H1 (cell line): Measurements from ENCODE around the gene PCED1B. TPM values are rescaled to one million over a fixed set of nuclear protein-coding genes. Genes with fewer than 3 reads are reported as not detected.

Source experiments
- CTCF ChIA-PET: fragments of 300-600 bp; sonication (Branson Sonifier 250); formaldehyde crosslinking; loops from one replicate; lab custom pipeline; 2021; ENCODE audit not compliant: partially characterized antibody; lab: Charles Lee
- POLR2A ChIA-PET: fragments of 300-600 bp; sonication (Branson Sonifier 250); formaldehyde crosslinking; loops from one replicate; lab custom pipeline; 2021; ENCODE audit warnings: inconsistent platforms; ENCODE audit not compliant: partially characterized antibody; lab: Charles Lee
- DNase-seq, 2 experiments: peaks; one replicate each; pipeline versions ENCODE4 v3.0.0 to v3.0.0-alpha.2; 2010 to 2022; ENCODE audit warnings: low spot score in 2 of 2, low read depth in 1 of 2, mixed read lengths in 1 of 2
- FAIRE-seq: peaks from 2 replicates; lab custom pipeline; 2011; peaks lifted over from hg19 to GRCh38; lab: Jason Lieb, UNC
- H2AFZ ChIP-seq: 2 replicates; pipeline ENCODE4 v1.8.1; 2012; ENCODE audit warnings: low read length, inconsistent platforms
- H2AK5ac ChIP-seq: 2 replicates; pipeline ENCODE4 v1.6.1; 2013; ENCODE audit warnings: low read depth, low read length
- H2BK120ac ChIP-seq: replicated peaks from 2 replicates; pipeline ENCODE3; 2013; ENCODE audit warnings: low read depth, low read length, inconsistent platforms
- H2BK12ac ChIP-seq: 2 replicates; pipeline ENCODE4 v1.6.1; 2013; ENCODE audit warnings: low read depth, low read length
- H2BK15ac ChIP-seq: 2 replicates; pipeline ENCODE4 v1.6.1; 2013; ENCODE audit warnings: low read length
- H2BK20ac ChIP-seq: 2 replicates; pipeline ENCODE4 v1.6.1; 2013; ENCODE audit warnings: low read length
- H2BK5ac ChIP-seq: 2 replicates; pipeline ENCODE4 v1.6.1; 2013; ENCODE audit warnings: low read depth, low read length
- H3K14ac ChIP-seq: 2 replicates; pipeline ENCODE4 v1.6.1; 2013; ENCODE audit warnings: inconsistent platforms; ENCODE audit not compliant: insufficient read length
- H3K18ac ChIP-seq: 2 replicates; pipeline ENCODE4 v1.6.1; 2013; ENCODE audit warnings: low read length; ENCODE audit errors: extremely low read depth
- H3K23ac ChIP-seq: 2 replicates; pipeline ENCODE4 v1.6.1; 2013; ENCODE audit warnings: inconsistent platforms; ENCODE audit not compliant: insufficient read length
- H3K23me2 ChIP-seq: 2 replicates; pipeline ENCODE4 v1.6.1; 2013; ENCODE audit warnings: low read depth, low read length
- H3K27ac ChIP-seq: 2 replicates; pipeline ENCODE4 v1.6.1; 2011; ENCODE audit warnings: low read depth, low read length, inconsistent platforms
- H3K27me3 ChIP-seq, 4 experiments: replicated peaks in 1 of 4; 1 replicate in 1 of 4; 2 replicates in 3 of 4; pipeline versions ENCODE4 v1.6.1 to v1.8.1; 2011 to 2013; ENCODE audit warnings: low read length in 3 of 4, mild to moderate bottlenecking in 3 of 4, inconsistent platforms in 2 of 4, mixed read lengths in 2 of 4, moderate library complexity in 1 of 4; ENCODE audit not compliant: control insufficient read depth in 3 of 4, insufficient read depth in 3 of 4; ENCODE audit errors: extremely low read depth in 1 of 4
- H3K36me3 ChIP-seq, 4 experiments: 2 replicates each; pipeline versions ENCODE4 v1.6.1 to v1.8.1; 2011 to 2013; ENCODE audit warnings: mild to moderate bottlenecking in 4 of 4, low read length in 3 of 4, moderate library complexity in 2 of 4, control low read depth in 1 of 4, inconsistent platforms in 1 of 4; ENCODE audit not compliant: insufficient read depth in 4 of 4, control insufficient read depth in 2 of 4
- H3K4ac ChIP-seq: replicated peaks from 2 replicates; pipeline ENCODE3; 2013; ENCODE audit warnings: low read length, low read depth, mixed read lengths, inconsistent platforms; ENCODE audit not compliant: insufficient read length
- H3K4me1 ChIP-seq, 4 experiments: replicated peaks in 1 of 4; 1 replicate in 1 of 4; 2 replicates in 3 of 4; pipeline versions ENCODE4 v1.6.1 to v1.8.1; 2011 to 2013; ENCODE audit warnings: low read length in 3 of 4, inconsistent platforms in 2 of 4, mixed read lengths in 1 of 4; ENCODE audit not compliant: insufficient read depth in 4 of 4, control insufficient read depth in 3 of 4
- H3K4me2 ChIP-seq, 2 experiments: 2 replicates each; pipeline versions ENCODE4 v1.6.1 to v1.8.1; 2011 to 2013; ENCODE audit warnings: low read depth in 2 of 2, low read length in 2 of 2, control low read depth in 1 of 2, inconsistent platforms in 1 of 2, mild to moderate bottlenecking in 1 of 2; ENCODE audit not compliant: insufficient read depth in 1 of 2
- H3K4me3 ChIP-seq, 4 experiments: fragments of 200-600, 300-600 bp in 1 of 4; sonication (generic), shearing (Covaris generic), sonication (Bioruptor Twin) in 1 of 4; 2 replicates each; pipeline versions ENCODE4 v1.5.1 to v1.8.1; 2011 to 2016; ENCODE audit warnings: low read length in 4 of 4, low read depth in 3 of 4, control low read depth in 2 of 4, inconsistent platforms in 2 of 4, mild to moderate bottlenecking in 2 of 4, mixed read lengths in 1 of 4, moderate library complexity in 1 of 4; ENCODE audit not compliant: insufficient read depth in 2 of 4; ENCODE audit errors: extremely low read depth in 1 of 4
- H3K56ac ChIP-seq: replicated peaks from 2 replicates; pipeline ENCODE3; 2013; ENCODE audit warnings: low read depth, mild to moderate bottlenecking, mixed read lengths, low read length, inconsistent platforms; ENCODE audit not compliant: insufficient read length
- H3K79me1 ChIP-seq: 2 replicates; pipeline ENCODE4 v1.6.1; 2013; ENCODE audit warnings: low read depth, low read length, control low read depth
- H3K79me2 ChIP-seq, 2 experiments: 2 replicates each; pipeline versions ENCODE4 v1.6.1 to v1.8.1; 2012 to 2013; ENCODE audit warnings: low read length in 2 of 2, mild to moderate bottlenecking in 2 of 2, inconsistent platforms in 1 of 2; ENCODE audit not compliant: insufficient read depth in 2 of 2, control insufficient read depth in 1 of 2
- H3K9ac ChIP-seq, 4 experiments: replicated peaks in 1 of 4; 1 replicate in 1 of 4; 2 replicates in 3 of 4; pipeline versions ENCODE4 v1.6.1 to v1.8.1; 2011 to 2013; ENCODE audit warnings: low read depth in 3 of 4, low read length in 3 of 4, control low read depth in 2 of 4, mild to moderate bottlenecking in 2 of 4, moderate library complexity in 2 of 4, inconsistent platforms in 1 of 4; ENCODE audit errors: extremely low read depth in 1 of 4
- H3K9me3 ChIP-seq, 2 experiments: 2 replicates each; pipeline versions ENCODE4 v1.6.1 to v1.8.1; 2012 to 2013; ENCODE audit warnings: mild to moderate bottlenecking in 2 of 2, moderate library complexity in 2 of 2, control low read depth in 1 of 2, inconsistent platforms in 1 of 2, low read depth in 1 of 2, low read length in 1 of 2, mixed read lengths in 1 of 2; ENCODE audit not compliant: insufficient read depth in 2 of 2
- H4K20me1 ChIP-seq, 2 experiments: replicated peaks in 1 of 2; 2 replicates each; pipeline versions ENCODE3 to v1.8.1; 2011 to 2013; ENCODE audit warnings: inconsistent platforms in 2 of 2, low read length in 2 of 2, mild to moderate bottlenecking in 1 of 2; ENCODE audit not compliant: insufficient read depth in 2 of 2, control insufficient read depth in 1 of 2
- H4K5ac ChIP-seq: 2 replicates; pipeline ENCODE4 v1.6.1; 2013; ENCODE audit warnings: low read length, low read depth, mixed read lengths, inconsistent platforms; ENCODE audit not compliant: insufficient read length
- H4K8ac ChIP-seq: 2 replicates; pipeline ENCODE4 v1.8.0; 2013; ENCODE audit warnings: mild to moderate bottlenecking, moderate library complexity, low read length, inconsistent platforms; ENCODE audit not compliant: insufficient read depth; ENCODE audit errors: extremely low read depth
- H4K91ac ChIP-seq: replicated peaks from 2 replicates; pipeline ENCODE3; 2013; ENCODE audit warnings: low read length, mixed read lengths, inconsistent platforms; ENCODE audit not compliant: insufficient read length
- ASH2L ChIP-seq: fragments of 200-600, 300-600 bp; sonication (generic); IDR thresholded peaks from one replicate; pipeline ENCODE4 v1.7.1; 2017; ENCODE audit warnings: low read length
- ATF3 ChIP-seq: IDR thresholded peaks from 2 replicates; pipeline ENCODE4 v1.6.1; 2011; ENCODE audit warnings: low read depth, mild to moderate bottlenecking, low read length; ENCODE audit not compliant: insufficient read depth
- BACH1 ChIP-seq: IDR thresholded peaks from 2 replicates; pipeline ENCODE4 v1.6.1; 2012; ENCODE audit warnings: low read length, improper control_type of control experiment
- BRCA1 ChIP-seq: IDR thresholded peaks from 2 replicates; pipeline ENCODE4 v1.6.1; 2012; ENCODE audit warnings: low read depth, low read length, improper control_type of control experiment
- GABPA ChIP-seq: IDR thresholded peaks from 2 replicates; pipeline ENCODE4 v1.6.1; 2011; ENCODE audit warnings: mild to moderate bottlenecking, low read length, moderate library complexity, borderline replicate concordance; ENCODE audit not compliant: insufficient read depth
- HDAC2 ChIP-seq, 2 experiments: fragments of 300-600 bp in 1 of 2; sonication (generic) in 1 of 2; IDR thresholded peaks; 2 replicates each; pipeline ENCODE4 v1.6.1; 2011 to 2012; ENCODE audit warnings: low read depth in 2 of 2, low read length in 2 of 2, mild to moderate bottlenecking in 2 of 2, moderate library complexity in 2 of 2, borderline replicate concordance in 1 of 2, inconsistent platforms in 1 of 2
- JUN ChIP-seq: IDR thresholded peaks from 2 replicates; pipeline ENCODE4 v1.6.1; 2011; ENCODE audit warnings: low read depth, mild to moderate bottlenecking, improper control_type of control experiment, low read length
- NANOG ChIP-seq: IDR thresholded peaks from 2 replicates; pipeline ENCODE4 v1.6.1; 2011; ENCODE audit warnings: low read length, low read depth, mild to moderate bottlenecking, inconsistent platforms; ENCODE audit not compliant: insufficient read depth, poor library complexity, severe bottlenecking
- RFX5 ChIP-seq: IDR thresholded peaks from 2 replicates; pipeline ENCODE4 v1.6.1; 2011; ENCODE audit warnings: low read depth, low read length, improper control_type of control experiment, borderline replicate concordance
- SIX5 ChIP-seq: IDR thresholded peaks from 2 replicates; pipeline ENCODE4 v1.6.1; 2011; ENCODE audit warnings: mild to moderate bottlenecking, low read depth, low read length
- SP4 ChIP-seq: IDR thresholded peaks from 2 replicates; pipeline ENCODE4 v1.6.1; 2012; ENCODE audit warnings: low read length, inconsistent platforms
- SUZ12 ChIP-seq: fragments of 200-600 bp; sonication (generic); IDR thresholded peaks from 2 replicates; pipeline ENCODE4 v1.6.1; 2012; ENCODE audit warnings: mild to moderate bottlenecking, inconsistent platforms, low read length, moderate library complexity, mixed read lengths
- TCF12 ChIP-seq: IDR thresholded peaks from 2 replicates; pipeline ENCODE4 v1.6.1; 2011; ENCODE audit warnings: low read depth, mild to moderate bottlenecking, low read length
- YY1 ChIP-seq: IDR thresholded peaks from 2 replicates; pipeline ENCODE4 v1.6.1; 2011; ENCODE audit warnings: low read depth, mild to moderate bottlenecking, low read length
- WGBS, 2 experiments: shearing (Covaris generic) in 1 of 2; methylation state at CpG; one replicate each; pipeline versions ENCODE4 v1.1.6 to v1.1.7; 2013 to 2015; ENCODE audit warnings: low lambda C conversion rate in 2 of 2, mixed read lengths in 2 of 2, inconsistent platforms in 1 of 2, low coverage in 1 of 2, missing lambda C conversion rate in 1 of 2; ENCODE audit not compliant: insufficient replicate concordance in 2 of 2, insufficient coverage in 1 of 2, insufficient read length in 1 of 2; ENCODE audit errors: extremely low coverage in 1 of 2, missing lambda C conversion rate in 1 of 2; 5-methylcytosine and 5-hydroxymethylcytosine counted together
- polyA plus RNA-seq, 7 experiments: library from polyadenylated mRNA; depleted of rRNA in 3 of 7; stranded (reverse) in 5 of 7; unstranded in 2 of 7; fragments of >200 nt in 5 of 7; fragments of 200-250 nt in 2 of 7; gene quantifications; 1 replicate in 5 of 7; 2 replicates in 1 of 7; 4 replicates in 1 of 7; pipeline versions ENCODE4 v1.2.1 to v1.2.3, GENCODE V29; 2011 to 2013; ENCODE audit warnings: missing spikeins in 2 of 7, mixed read lengths in 2 of 7
- total RNA-seq: library from RNA; stranded (reverse); fragmentation: NEBNext Ultra II Directional; extraction: Animal tissue kit (Norgen Biotek cat#: 25700); gene quantifications from 2 replicates; pipeline ENCODE4 v1.2.1, GENCODE V29; 2021

PCED1B gene
- total and polyA plus RNA-seq, 2 of the 8 experiments (the other 6 are each of a cell fraction or from before 2014, with no cell fraction given) = 4.7 to 5.4 TPM

- Histone ChIP-seq H4K20me1 (no peaks in the 10 kb centered on the region), H3K9me3 (no peaks in the 10 kb centered on the region), H2AFZ (no peak overlapping the region), H2BK15ac (no peak overlapping the region), H3K79me1 (no peaks in the 10 kb centered on the region), H3K9ac (no peak overlapping the region), H2BK120ac (no peak overlapping the region), H4K8ac (no peak overlapping the region), H3K23ac (no peak overlapping the region), H3K56ac (no peak overlapping the region), H4K5ac (no peak overlapping the region), H2AK5ac (no peak overlapping the region), H3K23me2 (no peaks in the 10 kb centered on the region; the same call in 1 of the 2 replicates), H3K4me2 (no peak overlapping the region), H4K91ac (no peak overlapping the region), H3K4ac (no peak overlapping the region), H3K27me3 (no peaks in the 10 kb centered on the region), H3K18ac (no peak overlapping the region), H3K36me3 (no peaks in the 10 kb centered on the region), H3K14ac (no peak overlapping the region), H2BK5ac (no peak overlapping the region), H2BK20ac (no peak overlapping the region), H3K27ac (no peak overlapping the region), H3K79me2 (no peaks in the 10 kb centered on the region), H2BK12ac (no peak overlapping the region), H3K4me1 (peaks cover 0 to 14% (median 7%) of the 10 kb centered on the region in 4 experiments; a peak in 5 of 7 replicates), H3K4me3 (no peak overlapping the region)
- DNase-seq (no peak), FAIRE-seq (no peak)
- CTCF ChIA-PET = interaction anchor here (0.9 to 4.7 kb wide), 32 partner anchors 9 to 581 kb away, joined by 3 to 41 read pairs (median 6); partner anchors contain the start of genes AMIGO2 and PCED1B
- WGBS, 2 experiments = 100% methylated on average over 1 of the region's 1 CpG; no CpG with 5 or more reads in 1 of the 2 experiments
- POLR2A ChIA-PET = interaction anchor here (0.9 to 2.0 kb wide), 2 partner anchors 10 to 36 kb away, joined by 3 to 6 read pairs; partner anchors contain the start of genes AMIGO2 and PCED1B
- TF ChIP-seq TCF12 = no peak
- no peak for TF ChIP-seq GABPA
- TF ChIP-seq BRCA1 = no peak
- TF ChIP-seq NANOG = no peak
- TF ChIP-seq SP4 = no peak
- no peak for TF ChIP-seq ATF3
- no peak for TF ChIP-seq BACH1
- no peak for TF ChIP-seq SUZ12
- TF ChIP-seq HDAC2 (IDR thresholded peaks at IDR 0.05; ENCODE audit: borderline replicate concordance in 1 of 2, low read depth in 2 of 2, low read length in 2 of 2) = no peak
- TF ChIP-seq RFX5 = no peak
- no peak for TF ChIP-seq YY1
- TF ChIP-seq SIX5 = no peak
- TF ChIP-seq ASH2L = no peak
- TF ChIP-seq JUN = no peak
These were observed 9.1 kb upstream of the PCED1B start for GRCh38 chr12:47070310-47070709.
